ENCODE data around the gene WWOX. TPM values are rescaled to one million over a fixed set of nuclear protein-coding genes. Genes with fewer than 3 reads are reported as not detected.

WWOX gene
- total and polyA plus RNA-seq, 2 donors (not counting 1 experiment from before 2014, with no cell fraction given) = 10.5 to 42.3 TPM

GRCh38 chr16:78501744-78502143, 402.3 kb downstream of the WWOX start:
- Histone ChIP-seq H3K9me3 (ENCODE audit: control extremely low read depth in 1 of 3, control insufficient read depth in 2 of 3, insufficient read depth in 1 of 3, low read length in 2 of 3) (no peaks in the 10 kb centered on the region), H2AFZ (ENCODE audit: insufficient read depth, low read depth, low read length, poor library complexity, severe bottlenecking) (no peak overlapping the region), H3K79me2 (ENCODE audit: control insufficient read depth, insufficient read depth, low read length) (no peaks in the 10 kb centered on the region), H3K4me3 (ENCODE audit: control extremely low read depth in 1 of 5, extremely low read depth in 1 of 5, insufficient read depth in 1 of 5, low read depth in 2 of 5, low read length in 4 of 5) (no peak overlapping the region), H3K36me3 (replicated peaks in 1 of 2; ENCODE audit: control extremely low read depth in 1 of 2, control insufficient read depth in 1 of 2, extremely low read depth in 1 of 2, insufficient read depth in 2 of 2, low read length in 1 of 2) (no peaks in the 10 kb centered on the region), H3K27me3 (replicated peaks in 1 of 4; ENCODE audit: control extremely low read depth in 1 of 4, control insufficient read depth in 3 of 4, insufficient read depth in 4 of 4, low read length in 3 of 4) (no peaks in the 10 kb centered on the region), H4K20me1 (ENCODE audit: control insufficient read depth, insufficient read depth, low read length, poor library complexity, severe bottlenecking) (no peaks in the 10 kb centered on the region), H3K27ac (ENCODE audit: low read length in 2 of 2) (no peak overlapping the region), H3K9ac (ENCODE audit: low read length) (no peak overlapping the region), H3K4me2 (replicated peaks; ENCODE audit: low read depth, low read length, poor library complexity, severe bottlenecking) (no peak overlapping the region), H3K4me1 (ENCODE audit: control insufficient read depth in 2 of 2, insufficient read depth in 2 of 2, low read length in 2 of 2) (no peaks in the 10 kb centered on the region)
- WGBS (ENCODE audit: insufficient coverage) = 93% methylated on average over 7 of the region's 8 CpGs
- DNase-seq (no peak), ATAC-seq (ENCODE audit: low read depth) (no peak)
- ChIA-PET CTCF (interaction anchor here (1.0 to 1.5 kb wide), 2 partner anchors 9 to 269 kb away, joined by 3 to 6 read pairs; no protein-coding TSS in a partner anchor), POLR2A (no interaction called here)
- Mint-ChIP-seq H3K4me1 (no peaks in the 10 kb centered on the region), H3K27me3 (no peaks in the 10 kb centered on the region), H3K4me3 (no peak overlapping the region), H3K27ac (no peak overlapping the region), H3K9me3 (ENCODE audit: insufficient read depth) (no peaks in the 10 kb centered on the region)
- TF ChIP-seq EZH2 (IDR thresholded peaks at IDR 0.05; ENCODE audit: borderline replicate concordance, insufficient read depth, low read depth, low read length, poor library complexity, severe bottlenecking) (no peak), CTCF (IDR thresholded peaks at IDR 0.05) (no peak)
- intact Hi-C loops (cut with micrococcal nuclease) = loop anchor here (2.0 kb wide), 1 partner anchor 1101 kb away; no protein-coding TSS in a partner anchor

GRCh38 chr16:78502812-78503350, 403.4 kb downstream of the WWOX start:
- POLR2A ChIA-PET = no interaction called here
- Histone ChIP-seq H3K36me3 (replicated peaks in 1 of 2; ENCODE audit: control extremely low read depth in 1 of 2, control insufficient read depth in 1 of 2, extremely low read depth in 1 of 2, insufficient read depth in 2 of 2, low read length in 1 of 2) (no peaks in the 10 kb centered on the region), H2AFZ (ENCODE audit: insufficient read depth, low read depth, low read length, poor library complexity, severe bottlenecking) (no peak overlapping the region), H3K79me2 (ENCODE audit: control insufficient read depth, insufficient read depth, low read length) (no peaks in the 10 kb centered on the region), H3K27me3 (replicated peaks in 1 of 4; ENCODE audit: control extremely low read depth in 1 of 4, control insufficient read depth in 3 of 4, insufficient read depth in 4 of 4, low read length in 3 of 4) (no peaks in the 10 kb centered on the region), H4K20me1 (ENCODE audit: control insufficient read depth, insufficient read depth, low read length, poor library complexity, severe bottlenecking) (no peaks in the 10 kb centered on the region), H3K4me1 (ENCODE audit: control insufficient read depth in 2 of 2, insufficient read depth in 2 of 2, low read length in 2 of 2) (no peaks in the 10 kb centered on the region), H3K27ac (ENCODE audit: low read length in 2 of 2) (no peak overlapping the region), H3K4me3 (ENCODE audit: control extremely low read depth in 1 of 5, extremely low read depth in 1 of 5, insufficient read depth in 1 of 5, low read depth in 2 of 5, low read length in 4 of 5) (no peak overlapping the region), H3K4me2 (replicated peaks; ENCODE audit: low read depth, low read length, poor library complexity, severe bottlenecking) (no peak overlapping the region), H3K9me3 (ENCODE audit: control extremely low read depth in 1 of 3, control insufficient read depth in 2 of 3, insufficient read depth in 1 of 3, low read length in 2 of 3) (no peaks in the 10 kb centered on the region), H3K9ac (ENCODE audit: low read length) (no peak overlapping the region)
- ATAC-seq (ENCODE audit: low read depth) (no peak), DNase-seq (no peak)
- 85% methylated on average over 8 of the region's 10 CpGs for WGBS (ENCODE audit: insufficient coverage)
- CTCF ChIA-PET = interaction anchor here (2.6 kb wide), 1 partner anchor 267 kb away, joined by 14 read pairs; no protein-coding TSS in a partner anchor
- Mint-ChIP-seq H3K9me3 (ENCODE audit: insufficient read depth) (no peaks in the 10 kb centered on the region), H3K4me1 (no peaks in the 10 kb centered on the region), H3K27me3 (no peaks in the 10 kb centered on the region), H3K27ac (no peak overlapping the region), H3K4me3 (no peak overlapping the region)
- TF ChIP-seq CTCF (IDR thresholded peaks at IDR 0.05) (no peak), EZH2 (IDR thresholded peaks at IDR 0.05; ENCODE audit: borderline replicate concordance, insufficient read depth, low read depth, low read length, poor library complexity, severe bottlenecking) (no peak)
- intact Hi-C loops (cut with micrococcal nuclease) = loop anchor here (2.0 kb wide), 1 partner anchor 1100 kb away; no protein-coding TSS in a partner anchor
